ENCODE results near the gene ADCY9. TPM values are rescaled to one million over a fixed set of nuclear protein-coding genes. Genes with fewer than 3 reads are reported as not detected.

ADCY9 gene
- polyA plus RNA-seq, 1 donor (not counting 4 experiments of a cell fraction or from before 2014, with no cell fraction given): 3.0 TPM

DNA sequence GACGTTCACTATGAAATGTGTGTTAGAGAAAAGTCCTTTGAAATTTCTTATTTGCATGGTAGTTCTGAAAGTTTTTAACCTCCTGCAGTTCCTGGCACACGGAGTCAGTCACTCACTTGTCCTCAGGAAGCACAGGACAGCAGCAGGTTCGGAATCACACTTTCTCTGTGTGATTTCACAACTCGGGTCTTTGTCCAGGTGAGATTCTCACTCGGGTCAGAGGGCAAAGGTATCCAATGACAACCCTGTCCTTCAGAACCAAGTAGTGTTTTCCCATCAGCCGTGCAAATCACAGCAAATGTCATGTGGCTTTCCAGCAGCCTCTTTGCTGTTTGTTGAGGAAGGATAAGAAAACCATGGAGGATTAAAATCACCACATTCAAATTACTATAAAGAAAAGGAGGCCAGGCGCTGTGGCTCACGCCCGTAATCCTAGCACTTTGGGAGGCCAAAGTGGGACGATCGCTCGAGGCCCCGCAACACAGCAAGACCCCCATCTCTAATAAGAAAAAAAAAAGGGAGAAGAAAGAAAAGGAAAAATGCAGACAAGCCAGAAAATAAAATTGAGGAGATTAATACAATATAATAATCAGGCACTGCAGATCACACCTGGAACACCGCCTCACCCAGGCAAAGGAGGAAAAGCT, 22.0 kb downstream of the ADCY9 start:
- no peak for FAIRE-seq
- dilution Hi-C loops (cut with MboI; ENCODE audit: extremely low pct_ligation_motif_present, low sequenced_read_pairs): no loop called here
- no peak overlapping the region for H3K4me3 ChIP-seq (ENCODE audit: control insufficient read depth in 2 of 3, extremely low read depth in 1 of 3, insufficient read depth in 2 of 3, low read depth in 1 of 3, low read length in 3 of 3)
- TF ChIP-seq, protein P1, sequence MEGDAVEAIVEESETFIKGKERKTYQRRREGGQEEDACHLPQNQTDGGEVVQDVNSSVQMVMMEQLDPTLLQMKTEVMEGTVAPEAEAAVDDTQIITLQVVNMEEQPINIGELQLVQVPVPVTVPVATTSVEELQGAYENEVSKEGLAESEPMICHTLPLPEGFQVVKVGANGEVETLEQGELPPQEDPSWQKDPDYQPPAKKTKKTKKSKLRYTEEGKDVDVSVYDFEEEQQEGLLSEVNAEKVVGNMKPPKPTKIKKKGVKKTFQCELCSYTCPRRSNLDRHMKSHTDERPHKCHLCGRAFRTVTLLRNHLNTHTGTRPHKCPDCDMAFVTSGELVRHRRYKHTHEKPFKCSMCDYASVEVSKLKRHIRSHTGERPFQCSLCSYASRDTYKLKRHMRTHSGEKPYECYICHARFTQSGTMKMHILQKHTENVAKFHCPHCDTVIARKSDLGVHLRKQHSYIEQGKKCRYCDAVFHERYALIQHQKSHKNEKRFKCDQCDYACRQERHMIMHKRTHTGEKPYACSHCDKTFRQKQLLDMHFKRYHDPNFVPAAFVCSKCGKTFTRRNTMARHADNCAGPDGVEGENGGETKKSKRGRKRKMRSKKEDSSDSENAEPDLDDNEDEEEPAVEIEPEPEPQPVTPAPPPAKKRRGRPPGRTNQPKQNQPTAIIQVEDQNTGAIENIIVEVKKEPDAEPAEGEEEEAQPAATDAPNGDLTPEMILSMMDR (optimal IDR thresholded peaks at IDR 0.05 in 1 of 3, IDR thresholded peaks at IDR 0.05 in 1 of 3, conservative IDR thresholded peaks at IDR 0.05 in 1 of 3; ENCODE audit: extremely low read depth in 1 of 3, insufficient read depth in 2 of 3, low read length in 3 of 3): no peak
- no peak for TF ChIP-seq EZH2 (IDR thresholded peaks at IDR 0.05; ENCODE audit: low read length)
- H4K20me1 ChIP-seq (ENCODE audit: control insufficient read depth, extremely low read depth, insufficient read depth, low read length): no peaks in the 10 kb centered on the region
- no peak for DNase-seq (ENCODE audit: low read depth, low spot score)
- H3K27me3 ChIP-seq (ENCODE audit: control insufficient read depth, extremely low read depth, insufficient read depth, low read length): no peaks in the 10 kb centered on the region
- H2AFZ ChIP-seq (ENCODE audit: control insufficient read depth, low read length): no peak overlapping the region
- H3K9ac ChIP-seq (ENCODE audit: control insufficient read depth, extremely low read depth, insufficient read depth, low read length): no peak overlapping the region
- H3K79me2 ChIP-seq (ENCODE audit: control insufficient read depth, insufficient read depth, low read length): peaks cover 2% of the 10 kb centered on the region
- H3K27ac ChIP-seq (ENCODE audit: control insufficient read depth, insufficient read depth, low read length): no peak overlapping the region
- H3K4me1 ChIP-seq (ENCODE audit: control insufficient read depth, extremely low read depth, insufficient read depth, low read length): no peaks in the 10 kb centered on the region
- no peak overlapping the region for H3K4me2 ChIP-seq (ENCODE audit: control insufficient read depth, extremely low read depth, insufficient read depth, low read depth, low read length)
- no peaks in the 10 kb centered on the region for H3K9me3 ChIP-seq (ENCODE audit: control insufficient read depth, low read depth, low read length)
- H3K36me3 ChIP-seq (ENCODE audit: control insufficient read depth in 2 of 2, extremely low read depth in 1 of 2, insufficient read depth in 2 of 2, low read length in 2 of 2): no peaks in the 10 kb centered on the region
- H3K9me1 ChIP-seq (ENCODE audit: control insufficient read depth, extremely low read depth, insufficient read depth, low read length): no peaks in the 10 kb centered on the region

DNA sequence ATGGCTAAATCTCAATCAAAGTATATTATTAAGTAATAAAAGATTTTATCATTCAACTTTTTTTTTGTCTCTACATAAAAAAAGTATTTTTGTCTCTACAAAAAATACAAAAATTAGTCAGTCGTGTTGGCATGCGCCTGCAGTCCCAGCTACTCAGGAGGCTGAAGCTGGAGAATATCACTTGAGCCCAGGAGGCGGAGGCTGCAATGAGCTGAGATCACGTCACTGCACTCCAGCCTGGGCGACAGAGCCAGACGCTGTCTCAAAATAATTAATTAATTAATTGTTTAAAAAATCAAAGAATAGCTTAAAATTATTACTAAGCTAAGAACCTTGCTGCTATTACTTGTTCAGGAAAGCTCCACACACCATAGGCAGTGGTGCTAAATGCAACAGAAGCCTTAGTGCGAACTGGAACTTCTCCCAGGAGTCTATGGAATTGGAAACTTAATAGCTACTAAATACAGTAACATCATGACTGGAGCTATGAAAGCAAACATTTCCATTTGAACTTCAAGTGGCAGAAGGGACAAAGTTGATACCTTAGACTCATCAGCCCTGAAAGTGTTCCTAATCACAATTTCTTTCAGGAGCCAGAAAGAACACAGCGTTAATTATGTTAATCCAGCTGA, 22.6 kb downstream of the ADCY9 start:
- Histone ChIP-seq H3K4me2 (ENCODE audit: control insufficient read depth, extremely low read depth, insufficient read depth, low read depth, low read length) (no peak overlapping the region), H4K20me1 (ENCODE audit: control insufficient read depth, extremely low read depth, insufficient read depth, low read length) (no peaks in the 10 kb centered on the region), H3K9me3 (ENCODE audit: control insufficient read depth, low read depth, low read length) (no peaks in the 10 kb centered on the region), H3K4me1 (ENCODE audit: control insufficient read depth, extremely low read depth, insufficient read depth, low read length) (no peaks in the 10 kb centered on the region), H3K9ac (ENCODE audit: control insufficient read depth, extremely low read depth, insufficient read depth, low read length) (no peak overlapping the region), H3K27me3 (ENCODE audit: control insufficient read depth, extremely low read depth, insufficient read depth, low read length) (no peaks in the 10 kb centered on the region), H2AFZ (ENCODE audit: control insufficient read depth, low read length) (no peak overlapping the region), H3K79me2 (ENCODE audit: control insufficient read depth, insufficient read depth, low read length) (peaks cover 2% of the 10 kb centered on the region), H3K27ac (ENCODE audit: control insufficient read depth, insufficient read depth, low read length) (no peak overlapping the region), H3K4me3 (ENCODE audit: control insufficient read depth in 2 of 3, extremely low read depth in 1 of 3, insufficient read depth in 2 of 3, low read depth in 1 of 3, low read length in 3 of 3) (no peak overlapping the region), H3K36me3 (ENCODE audit: control insufficient read depth in 2 of 2, extremely low read depth in 1 of 2, insufficient read depth in 2 of 2, low read length in 2 of 2) (no peaks in the 10 kb centered on the region), H3K9me1 (ENCODE audit: control insufficient read depth, extremely low read depth, insufficient read depth, low read length) (no peaks in the 10 kb centered on the region)
- dilution Hi-C loops (cut with MboI; ENCODE audit: extremely low pct_ligation_motif_present, low sequenced_read_pairs): no loop called here
- TF ChIP-seq, protein P1 (optimal IDR thresholded peaks at IDR 0.05 in 1 of 3, IDR thresholded peaks at IDR 0.05 in 1 of 3, conservative IDR thresholded peaks at IDR 0.05 in 1 of 3; ENCODE audit: extremely low read depth in 1 of 3, insufficient read depth in 2 of 3, low read length in 3 of 3): no peak
- TF ChIP-seq EZH2 (IDR thresholded peaks at IDR 0.05; ENCODE audit: low read length): no peak
- DNase-seq (ENCODE audit: low read depth, low spot score) (no peak), FAIRE-seq (no peak)
